ENCODE measurements around the gene KRT74.

- TF ChIP-seq YY1 (IDR thresholded peaks at IDR 0.05; ENCODE audit: insufficient read depth, insufficient read length): no peak
- no peak for TF ChIP-seq ZNF274 (IDR thresholded peaks at IDR 0.05; ENCODE audit: low read depth, low read length)
Measured at GRCh38 chr12:52542157-52542556, 31.5 kb downstream of the KRT74 start.

All from NT2/D1 (cell line).